Activated B cell treated with CpG ODN at 0.5 μM for 24 hours (primary cell): Measurements from ENCODE around the gene PDIA3. TPM values are rescaled to one million over a fixed set of nuclear protein-coding genes. Genes with fewer than 3 reads are reported as not detected.

Experiments
- ATAC-seq: fragments of 200-7000 bp; cut with Tn5 transposase; one replicate; pipeline ENCODE4 v1.10.0; 2021; ENCODE audit warnings: low read depth, mild to moderate bottlenecking, moderate library complexity
- CTCF ChIA-PET: fragments of 350-600 bp; sonication (Branson Sonifier 250); formaldehyde crosslinking; loops from one replicate; lab custom pipeline; 2021; ENCODE audit warnings: antibody characterized with exemption; lab: Charles Lee
- POLR2A ChIA-PET: fragments of 350-600 bp; sonication (Branson Sonifier 250); formaldehyde crosslinking; loops from one replicate; lab custom pipeline; 2021; ENCODE audit warnings: antibody characterized with exemption; lab: Charles Lee
- DNase-seq: peaks from one replicate; pipeline ENCODE4 v3.0.0; 2022
- H3K27ac Mint-ChIP-seq: one replicate; pipeline ENCODE4 v1.8.0; 2020; ENCODE audit warnings: mixed read lengths
- H3K27me3 Mint-ChIP-seq: one replicate; pipeline ENCODE4 v1.8.0; 2021; ENCODE audit warnings: mixed read lengths
- H3K36me3 Mint-ChIP-seq: one replicate; pipeline ENCODE4 v1.8.0; 2021; ENCODE audit warnings: low read depth, mixed read lengths
- H3K4me1 Mint-ChIP-seq: one replicate; pipeline ENCODE4 v1.8.0; 2021; ENCODE audit warnings: mixed read lengths
- H3K4me3 Mint-ChIP-seq: one replicate; pipeline ENCODE4 v1.8.0; 2020; ENCODE audit warnings: mild to moderate bottlenecking, mixed read lengths
- H3K9me3 Mint-ChIP-seq: one replicate; pipeline ENCODE4 v1.8.0; 2020; ENCODE audit warnings: mixed read lengths
- intact Hi-C: fragments of 100-400 bp; cut with micrococcal nuclease; formaldehyde crosslinking; loops from one replicate; pipeline ENCODE4 v1.15.1; 2024
- total RNA-seq: library from RNA; stranded (reverse); gene quantifications from 2 replicates; pipeline ENCODE4 v1.2.3, GENCODE V29; 2022
- TF ChIP-seq, protein P1 (sequence below): fragments of 200-600 bp; IDR thresholded peaks from one replicate; pipeline ENCODE4 v1.8.0; 2022; ENCODE audit warnings: antibody characterized with exemption, mild to moderate bottlenecking

Gene PDIA3
- total RNA-seq, 1 donor from 2014 or later = 179 TPM

DNA sequence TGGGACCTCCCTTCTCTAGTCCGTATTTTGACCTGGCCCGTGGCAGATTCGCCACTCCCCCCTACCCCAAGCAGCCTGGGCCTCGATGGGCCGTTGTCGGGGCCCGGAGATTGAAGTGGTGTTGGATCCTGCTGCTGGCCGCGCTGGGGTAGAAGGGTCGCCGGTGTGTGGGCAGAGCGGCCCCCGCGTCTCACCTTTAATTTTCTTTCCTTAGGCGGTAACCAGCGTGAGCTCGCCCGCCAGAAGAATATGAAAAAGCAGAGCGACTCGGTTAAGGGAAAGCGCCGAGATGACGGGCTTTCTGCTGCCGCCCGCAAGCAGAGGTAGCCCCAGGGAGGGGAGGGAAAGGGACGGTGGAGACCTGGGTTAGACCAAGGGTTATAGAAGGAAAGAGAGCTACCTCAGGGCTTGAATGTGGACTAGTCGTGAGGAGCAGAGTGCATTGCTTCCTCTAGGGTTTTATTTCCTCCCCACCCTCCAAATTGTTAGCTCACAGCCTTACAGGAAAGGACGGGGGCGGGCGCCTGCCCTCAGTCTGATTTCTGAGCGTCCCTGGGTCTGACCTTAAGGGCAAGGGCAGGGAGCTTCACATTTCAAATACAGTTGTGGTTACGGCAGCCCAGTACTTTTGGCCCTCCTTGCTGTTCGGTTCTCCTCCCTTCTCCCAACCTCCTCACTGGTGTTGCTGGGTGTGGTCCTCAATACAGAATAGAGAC is 46.7 kb downstream of the PDIA3 start:
- peaks cover 79% of the 10 kb centered on the region for H3K4me1 Mint-ChIP-seq
- peaks cover 53% of the 10 kb centered on the region for H3K36me3 Mint-ChIP-seq
- no peak for DNase-seq

DNA sequence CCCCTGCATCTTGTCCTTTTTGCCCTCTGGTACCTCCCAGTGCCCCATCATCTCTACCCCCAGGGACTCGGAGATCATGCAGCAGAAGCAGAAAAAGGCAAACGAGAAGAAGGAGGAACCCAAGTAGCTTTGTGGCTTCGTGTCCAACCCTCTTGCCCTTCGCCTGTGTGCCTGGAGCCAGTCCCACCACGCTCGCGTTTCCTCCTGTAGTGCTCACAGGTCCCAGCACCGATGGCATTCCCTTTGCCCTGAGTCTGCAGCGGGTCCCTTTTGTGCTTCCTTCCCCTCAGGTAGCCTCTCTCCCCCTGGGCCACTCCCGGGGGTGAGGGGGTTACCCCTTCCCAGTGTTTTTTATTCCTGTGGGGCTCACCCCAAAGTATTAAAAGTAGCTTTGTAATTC is 47.4 kb downstream of the PDIA3 start:
- peaks cover 79% of the 10 kb centered on the region for H3K4me1 Mint-ChIP-seq
- no peaks in the 10 kb centered on the region for H3K27me3 Mint-ChIP-seq
- H3K9me3 Mint-ChIP-seq = no peaks in the 10 kb centered on the region
- H3K4me3 Mint-ChIP-seq = peak overlapping the region; percentile 98
- peaks cover 59% of the 10 kb centered on the region for H3K36me3 Mint-ChIP-seq
- no peak for ATAC-seq
- peak overlapping the region; percentile 97 for H3K27ac Mint-ChIP-seq
- ChIA-PET POLR2A (interaction anchor here (0.8 to 18.0 kb wide), 6 partner anchors 16 to 47 kb away, joined by 3 to 509 read pairs (median 15); partner anchors contain the start of genes ELL3, MFAP1 and PDIA3), CTCF (interaction anchor here (1.0 kb wide), 1 partner anchor 13 kb away, joined by 3 read pairs; no protein-coding TSS in a partner anchor)
- no peak for DNase-seq
- intact Hi-C loops = loop anchor here (5.0 kb wide), 1 partner anchor 46 kb away; the partner anchor contains the start of gene PDIA3
- TF ChIP-seq, protein P1, sequence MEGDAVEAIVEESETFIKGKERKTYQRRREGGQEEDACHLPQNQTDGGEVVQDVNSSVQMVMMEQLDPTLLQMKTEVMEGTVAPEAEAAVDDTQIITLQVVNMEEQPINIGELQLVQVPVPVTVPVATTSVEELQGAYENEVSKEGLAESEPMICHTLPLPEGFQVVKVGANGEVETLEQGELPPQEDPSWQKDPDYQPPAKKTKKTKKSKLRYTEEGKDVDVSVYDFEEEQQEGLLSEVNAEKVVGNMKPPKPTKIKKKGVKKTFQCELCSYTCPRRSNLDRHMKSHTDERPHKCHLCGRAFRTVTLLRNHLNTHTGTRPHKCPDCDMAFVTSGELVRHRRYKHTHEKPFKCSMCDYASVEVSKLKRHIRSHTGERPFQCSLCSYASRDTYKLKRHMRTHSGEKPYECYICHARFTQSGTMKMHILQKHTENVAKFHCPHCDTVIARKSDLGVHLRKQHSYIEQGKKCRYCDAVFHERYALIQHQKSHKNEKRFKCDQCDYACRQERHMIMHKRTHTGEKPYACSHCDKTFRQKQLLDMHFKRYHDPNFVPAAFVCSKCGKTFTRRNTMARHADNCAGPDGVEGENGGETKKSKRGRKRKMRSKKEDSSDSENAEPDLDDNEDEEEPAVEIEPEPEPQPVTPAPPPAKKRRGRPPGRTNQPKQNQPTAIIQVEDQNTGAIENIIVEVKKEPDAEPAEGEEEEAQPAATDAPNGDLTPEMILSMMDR = no peak

More for the DNA sequence above, 46.7 kb downstream of the PDIA3 start:
- H3K27me3 Mint-ChIP-seq = no peaks in the 10 kb centered on the region
- H3K9me3 Mint-ChIP-seq = no peaks in the 10 kb centered on the region
- intact Hi-C loops = loop anchor here (1.0 to 5.0 kb wide), 4 partner anchors 7 to 46 kb away; partner anchors contain the start of genes HYPK, MFAP1, PDIA3 and SERINC4
- ChIA-PET POLR2A (interaction anchor here (0.6 to 18.0 kb wide), 10 partner anchors 7 to 422 kb away, joined by 3 to 509 read pairs (median 10); partner anchors contain the start of genes ELL3, HYPK, MFAP1 and PDIA3), CTCF (interaction anchor here (1.0 to 5.7 kb wide), 3 partner anchors 12 to 23 kb away, joined by 3 to 49 read pairs (median 4); partner anchors contain the start of gene ELL3)
- H3K4me3 Mint-ChIP-seq = peak overlapping the region; percentile 98
- H3K27ac Mint-ChIP-seq = peak overlapping the region; percentile 97
- TF ChIP-seq, protein P1 = no peak
- ATAC-seq = no peak

DNA sequence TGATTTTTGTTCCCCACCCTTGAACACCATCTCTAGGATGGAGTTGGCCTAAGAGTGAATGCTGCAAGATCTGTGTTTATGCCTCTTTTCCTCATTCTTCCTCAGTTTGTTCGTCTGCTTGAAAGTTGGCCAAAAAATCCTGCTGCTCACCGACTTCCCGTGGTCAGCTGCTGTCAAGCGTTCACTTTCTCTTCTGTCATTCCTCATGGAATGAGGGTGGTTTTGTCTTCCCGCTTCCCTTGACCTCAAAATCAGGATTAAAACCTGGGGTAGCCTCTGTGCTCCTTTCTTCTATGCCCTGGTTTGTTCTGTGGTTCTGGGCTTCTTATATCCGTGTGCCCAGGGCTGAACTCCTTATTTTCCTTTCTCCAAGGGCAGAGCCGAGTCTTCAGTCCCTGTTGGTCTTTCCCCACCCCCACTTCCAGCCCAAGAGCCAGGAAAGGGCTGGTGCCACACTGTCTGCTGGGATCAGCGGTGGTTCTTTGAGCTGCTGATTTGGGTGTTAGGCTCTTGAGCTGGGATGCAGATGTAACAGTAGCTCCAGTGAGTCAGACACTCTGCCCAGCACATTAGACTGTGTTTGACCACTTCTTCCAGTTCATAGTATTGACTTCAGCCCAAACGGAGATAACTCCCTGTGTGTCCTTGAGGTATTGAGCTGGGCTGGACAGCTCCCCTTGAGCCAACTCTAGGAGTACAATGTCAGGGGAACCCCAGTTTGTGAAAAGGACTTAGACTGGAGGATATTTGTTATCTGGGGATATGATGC is 48.2 kb downstream of the PDIA3 start:
- Mint-ChIP-seq H3K4me3 (peak overlapping the region; percentile 98), H3K27ac (no peak overlapping the region), H3K27me3 (no peaks in the 10 kb centered on the region), H3K9me3 (no peaks in the 10 kb centered on the region), H3K36me3 (peaks cover 67% of the 10 kb centered on the region), H3K4me1 (peaks cover 79% of the 10 kb centered on the region)
- intact Hi-C loops = loop anchor here (5.0 kb wide), 1 partner anchor 47 kb away; the partner anchor contains the start of gene PDIA3
- POLR2A ChIA-PET = interaction anchor here (2.1 to 18.0 kb wide), 3 partner anchors 15 to 30 kb away, joined by 14 to 509 read pairs (median 55); partner anchors contain the start of genes ELL3 and MFAP1
- CTCF ChIA-PET = interaction anchor here (1.2 to 1.5 kb wide), 2 partner anchors 17 to 24 kb away, joined by 3 to 5 read pairs; partner anchors contain the start of gene ELL3
- ATAC-seq (no peak), DNase-seq (no peak)
- TF ChIP-seq, protein P1 = no peak

DNA sequence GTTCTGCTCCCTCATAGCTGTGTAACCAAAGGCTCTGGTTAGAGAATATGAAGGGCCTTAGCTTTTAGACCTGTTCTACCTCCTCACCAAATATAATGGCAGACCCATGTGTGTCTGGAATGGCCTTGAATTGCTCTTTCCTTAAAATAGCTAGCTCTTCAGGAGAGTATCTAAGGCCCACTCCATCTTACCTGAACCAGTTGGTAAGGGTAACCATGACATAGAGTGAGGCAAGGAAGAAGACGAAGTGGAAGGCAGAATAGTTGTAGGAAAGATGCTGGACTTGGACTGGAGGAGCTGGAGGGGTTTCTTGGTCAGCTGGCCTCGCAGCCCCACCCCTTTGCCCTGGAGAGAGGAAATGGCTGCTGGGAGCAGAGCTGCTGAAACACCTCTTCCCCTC is 49.0 kb downstream of the PDIA3 start:
- ChIA-PET CTCF (interaction anchor here (1.2 to 1.5 kb wide), 2 partner anchors 18 to 25 kb away, joined by 3 to 5 read pairs; partner anchors contain the start of gene ELL3), POLR2A (interaction anchor here (0.8 to 18.0 kb wide), 3 partner anchors 9 to 21 kb away, joined by 3 to 509 read pairs (median 55); partner anchors contain the start of gene ELL3)
- peaks cover under 1% of the 10 kb centered on the region for H3K9me3 Mint-ChIP-seq
- intact Hi-C loops = no loop called here
- H3K4me3 Mint-ChIP-seq = no peak overlapping the region
- DNase-seq (no peak), ATAC-seq (no peak)
- TF ChIP-seq, protein P1 = no peak
- H3K27ac Mint-ChIP-seq = peak overlapping the region; percentile 41
- H3K4me1 Mint-ChIP-seq = peaks cover 79% of the 10 kb centered on the region
- peaks cover 73% of the 10 kb centered on the region for H3K36me3 Mint-ChIP-seq
- H3K27me3 Mint-ChIP-seq = no peaks in the 10 kb centered on the region
